HG03039 (cell line): Measurements from ENCODE around the gene MRAP.

Source experiments
- ATAC-seq: cut with Tn5 transposase; IDR thresholded peaks from one replicate; pipeline ENCODE4 v1.9.1; 2021; ENCODE audit warnings: mild to moderate bottlenecking, moderate library complexity; ENCODE audit not compliant: unreplicated experiment

Gene MRAP

DNA sequence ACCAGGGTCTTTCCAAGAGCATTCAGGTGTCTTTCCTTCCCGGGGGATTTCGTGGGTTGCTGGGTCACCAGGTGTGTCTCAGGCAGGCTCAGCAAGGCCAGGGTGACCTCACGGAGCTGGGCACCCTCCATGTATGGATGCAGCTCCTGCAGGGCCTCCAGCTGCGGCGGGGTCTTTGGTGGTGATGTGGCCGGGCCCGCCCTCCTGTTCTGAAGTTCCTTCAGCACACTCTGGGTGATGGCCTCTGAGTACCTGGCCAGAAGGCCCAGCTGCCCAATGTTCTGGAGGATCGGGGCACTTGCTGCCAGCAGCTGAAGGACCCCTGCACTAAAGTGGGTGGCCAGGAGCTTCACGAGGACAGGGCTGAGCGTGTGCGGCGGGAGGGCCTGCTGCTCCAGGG lies 48.7 kb downstream of the MRAP start:
- ATAC-seq = no peak

- no peak for ATAC-seq
Observed at GRCh38 chr21:32347977-32348376, 49.3 kb downstream of the MRAP start.

DNA sequence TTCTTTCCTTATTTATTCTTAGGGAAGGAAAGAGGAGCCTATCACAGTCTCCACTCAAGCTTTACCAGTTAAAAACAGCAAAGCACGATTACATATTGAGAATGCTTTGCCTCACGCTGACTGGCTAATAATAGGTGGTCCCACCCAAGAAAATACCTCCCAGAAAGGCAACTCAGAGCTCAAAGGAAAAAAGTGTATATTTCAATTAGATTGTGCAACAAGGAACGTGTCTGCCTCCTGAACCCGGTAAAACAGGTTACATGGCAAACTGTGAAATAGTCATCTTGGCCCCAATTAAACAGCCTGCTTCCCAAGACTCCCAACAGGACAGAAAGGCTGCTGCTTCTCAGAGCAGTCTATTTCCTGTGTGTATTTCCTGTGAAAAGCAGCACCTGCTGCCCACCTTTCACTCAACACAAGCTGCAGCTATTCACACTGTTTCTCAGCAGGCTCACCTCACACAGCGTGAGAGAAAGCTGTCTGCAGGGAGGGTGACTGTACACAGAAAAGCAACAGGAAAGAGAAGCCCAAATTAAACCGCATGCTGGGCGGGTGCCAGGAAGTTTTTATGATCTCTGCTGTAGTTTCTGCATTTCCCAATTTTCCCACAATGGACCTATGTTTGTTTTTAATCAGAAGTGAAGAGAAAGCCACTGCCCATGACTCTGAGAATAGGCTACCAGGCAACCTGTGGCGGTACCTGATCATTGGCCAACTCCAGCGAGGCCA lies 50.1 kb downstream of the MRAP start:
- ATAC-seq = no peak

- no peak for ATAC-seq
Observed at GRCh38 chr21:32349333-32349944, 50.8 kb downstream of the MRAP start.

GRCh38 chr21:32350211-32350980 lies 51.7 kb downstream of the MRAP start:
- ATAC-seq = no peak

DNA sequence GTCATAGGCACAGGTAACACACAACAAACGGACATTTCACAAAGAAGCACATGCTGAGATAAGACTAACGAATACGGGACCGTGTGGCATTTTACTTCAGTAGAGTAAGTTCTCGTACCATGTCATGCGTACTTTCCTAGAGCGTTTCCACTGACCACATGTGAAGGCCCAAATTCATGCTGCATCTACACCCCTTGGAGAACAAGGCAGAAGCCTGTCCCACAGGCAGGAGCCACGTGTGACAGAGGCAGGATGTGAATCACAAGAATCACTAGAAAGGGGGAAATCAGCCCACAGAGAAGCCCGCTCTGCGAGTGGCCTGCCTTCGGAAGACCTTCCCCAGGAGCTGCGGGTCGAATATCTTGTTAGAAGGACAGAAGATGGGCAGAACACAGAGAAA lies 52.3 kb downstream of the MRAP start:
- ATAC-seq = no peak

DNA sequence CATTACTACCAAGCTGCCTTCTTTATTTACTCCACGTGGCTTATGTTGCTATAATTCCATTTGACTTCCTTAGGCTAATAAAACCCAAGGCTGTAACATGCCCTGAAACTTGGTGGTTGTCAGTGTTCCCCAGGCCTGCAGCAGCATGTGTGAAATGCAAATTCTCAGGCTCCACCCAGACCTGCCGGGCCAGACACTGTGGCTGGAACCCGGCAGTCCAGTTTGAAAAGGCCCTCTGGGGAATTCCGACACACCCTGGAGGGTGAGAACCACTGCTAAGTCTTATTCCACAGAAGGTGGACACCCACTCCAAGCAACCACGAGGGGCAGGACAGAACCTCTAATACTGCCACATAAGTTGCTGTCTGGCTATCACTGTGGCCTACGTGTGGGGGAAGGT lies 52.8 kb downstream of the MRAP start:
- no peak for ATAC-seq

DNA sequence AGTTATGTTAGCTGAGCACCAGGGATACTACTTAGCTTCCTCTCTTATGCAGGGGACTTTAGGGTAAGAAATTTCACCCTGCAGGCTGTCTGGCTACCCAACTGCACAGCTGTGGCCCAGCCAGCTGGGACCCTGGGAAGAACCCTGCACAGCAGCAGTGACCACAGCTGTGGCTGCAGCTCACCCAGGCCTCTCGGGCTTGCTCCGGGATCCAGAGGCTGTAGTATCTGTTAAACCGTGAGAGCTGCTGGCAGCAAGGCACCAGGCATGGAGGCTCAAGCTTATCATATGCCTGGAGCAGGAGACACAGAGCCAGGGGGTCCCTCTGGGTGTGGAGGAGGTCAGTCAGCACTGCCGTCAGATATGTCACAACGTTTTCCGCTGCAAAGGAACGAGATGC lies 53.9 kb downstream of the MRAP start:
- no peak for ATAC-seq

- ATAC-seq = no peak
Observed at GRCh38 chr21:32353002-32353711, 54.5 kb downstream of the MRAP start.

GRCh38 chr21:32356874-32357395 lies 58.3 kb downstream of the MRAP start:
- no peak for ATAC-seq

DNA sequence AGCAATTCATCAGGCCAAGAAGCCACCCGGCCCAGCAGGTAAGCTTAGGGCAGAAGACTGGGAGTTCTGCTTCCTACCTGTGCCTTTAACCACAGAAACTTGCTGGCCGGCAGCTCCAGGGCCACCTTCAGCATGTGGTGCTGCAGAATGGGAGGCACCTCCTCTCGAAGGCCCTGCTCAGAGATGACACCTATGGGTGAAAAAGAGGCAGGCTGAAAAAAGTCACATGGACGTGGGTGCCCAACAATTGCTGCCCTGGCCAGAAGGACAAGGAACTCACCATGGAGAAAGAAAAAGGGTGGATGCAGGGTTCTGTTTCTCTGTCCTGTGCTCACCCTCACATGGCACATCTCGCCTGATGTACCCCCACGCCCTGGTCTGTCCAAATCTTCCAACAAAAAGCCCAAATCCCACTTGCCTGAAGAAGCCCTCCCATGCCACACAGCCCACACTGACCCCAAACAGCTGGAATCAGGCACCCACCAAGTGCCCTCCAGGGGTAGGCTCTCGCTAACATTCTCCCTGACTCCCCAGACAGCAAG lies 61.1 kb downstream of the MRAP start:
- no peak for ATAC-seq

DNA sequence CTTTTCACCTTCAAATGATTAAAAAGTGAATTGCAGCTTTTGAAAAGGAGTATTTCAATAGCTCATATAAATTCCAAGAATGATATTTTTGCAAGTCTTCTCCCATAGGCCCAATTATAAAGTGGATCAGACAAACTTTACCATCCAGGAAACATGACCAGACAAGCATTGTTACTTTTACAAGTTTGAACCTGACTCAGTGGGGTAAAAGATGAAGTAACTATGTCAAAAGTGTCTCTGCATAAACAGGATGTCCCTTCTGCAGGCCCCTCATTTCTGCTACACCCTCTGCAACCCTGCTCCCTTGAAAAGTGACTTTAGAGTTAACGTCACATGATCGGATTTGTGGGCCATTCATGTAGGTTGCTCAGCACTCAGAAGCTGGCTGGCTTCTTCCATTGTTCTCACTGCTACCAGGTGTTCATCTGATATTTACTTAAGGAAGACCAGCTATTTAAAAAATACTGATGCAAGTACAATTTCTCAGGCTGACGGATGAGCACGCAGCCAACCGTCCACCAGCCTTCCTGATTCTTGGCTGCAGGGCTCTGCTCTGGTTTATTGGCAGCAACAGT lies 61.8 kb downstream of the MRAP start:
- ATAC-seq = no peak
